GM19438 (cell line): ENCODE measurements around the gene CNTNAP5.

Experiments used
- ATAC-seq: cut with Tn5 transposase; IDR thresholded peaks from one replicate; pipeline ENCODE4 v1.9.1; 2021; ENCODE audit warnings: low read depth; ENCODE audit not compliant: unreplicated experiment

CNTNAP5 gene

GRCh38 chr2:124867247-124867646 lies 842.2 kb downstream of the CNTNAP5 start:
- no peak for ATAC-seq

DNA sequence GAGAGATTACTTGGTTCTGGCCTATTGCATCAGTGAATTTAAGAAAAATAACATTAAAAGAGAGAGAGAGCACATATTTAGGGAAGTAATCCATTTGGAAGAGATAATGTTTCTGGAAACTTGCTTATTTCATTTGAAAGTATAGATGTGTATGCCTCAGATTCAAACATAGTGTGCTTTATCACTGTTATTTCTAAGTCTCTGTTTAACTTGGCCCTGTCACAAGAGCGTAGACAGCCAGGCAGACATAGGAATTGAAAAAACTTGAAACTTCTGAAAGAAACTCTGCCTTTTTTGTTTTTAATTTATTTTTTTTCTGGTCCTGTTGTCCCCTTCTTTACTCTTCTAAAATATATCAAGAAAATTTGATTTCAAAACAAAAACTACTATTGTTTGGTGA lies 849.1 kb downstream of the CNTNAP5 start:
- ATAC-seq: no peak

GRCh38 chr2:124874676-124875075 lies 849.6 kb downstream of the CNTNAP5 start:
- ATAC-seq: no peak

GRCh38 chr2:124875627-124876244 lies 850.6 kb downstream of the CNTNAP5 start:
- ATAC-seq: no peak

DNA sequence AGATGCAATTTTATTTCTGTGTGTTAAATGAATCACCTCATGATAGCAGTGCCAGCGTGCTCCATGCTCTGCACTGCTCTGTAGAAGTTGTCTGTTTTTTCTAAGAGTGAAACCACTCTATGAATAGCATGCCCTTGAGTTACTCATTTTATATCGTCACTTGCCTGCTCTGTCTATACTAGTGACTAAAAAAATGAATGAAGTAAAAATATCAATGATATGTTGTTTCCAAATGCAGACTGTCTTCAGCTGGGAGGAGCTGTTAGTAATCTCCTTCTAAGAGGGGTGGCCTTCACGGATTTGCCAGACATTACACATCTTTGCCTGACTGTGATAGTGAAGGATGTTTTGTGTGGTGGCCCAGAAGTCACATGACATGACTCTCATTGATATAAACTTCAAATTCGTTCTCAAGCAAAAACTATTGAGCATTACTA lies 852.1 kb downstream of the CNTNAP5 start:
- ATAC-seq: no peak

DNA sequence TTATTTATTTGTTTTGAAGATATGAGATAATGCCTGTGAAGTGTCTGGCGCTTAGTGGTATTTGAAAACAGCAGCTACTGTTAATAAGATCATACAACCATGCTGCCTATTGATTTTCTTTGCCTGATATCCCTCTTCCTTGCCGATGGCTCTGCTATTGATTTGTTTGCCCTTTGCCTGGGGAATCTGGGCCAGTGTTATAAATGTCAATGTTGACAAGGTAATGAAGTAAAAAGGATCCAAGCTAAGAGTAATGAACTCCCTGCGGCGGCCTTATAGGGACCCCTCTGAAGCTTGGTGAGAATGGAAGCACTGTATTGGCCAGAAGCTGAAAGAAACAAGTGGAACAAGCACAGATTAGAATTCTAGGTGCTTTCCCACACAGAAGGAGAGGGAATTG lies 854.6 kb downstream of the CNTNAP5 start:
- ATAC-seq: no peak

DNA sequence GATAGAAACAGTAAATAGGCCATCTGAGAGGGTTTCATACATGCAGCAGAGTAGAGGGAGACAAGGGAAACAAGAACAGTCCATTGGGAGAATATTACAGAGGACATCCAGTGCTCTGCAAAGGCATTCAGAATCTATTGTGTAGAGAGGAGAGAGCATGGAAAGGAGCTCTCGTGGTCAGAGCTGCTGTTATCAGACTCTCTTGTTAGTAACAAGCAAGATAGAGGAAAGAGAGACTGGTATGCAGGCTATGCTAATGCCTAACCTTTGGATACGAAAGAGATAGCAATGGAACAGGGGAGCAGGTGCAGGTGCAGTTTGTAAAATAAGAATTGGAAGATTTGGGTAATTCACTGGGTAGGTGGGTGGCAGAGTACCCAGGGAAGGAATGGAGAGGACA lies 855.9 kb downstream of the CNTNAP5 start:
- ATAC-seq: no peak

DNA sequence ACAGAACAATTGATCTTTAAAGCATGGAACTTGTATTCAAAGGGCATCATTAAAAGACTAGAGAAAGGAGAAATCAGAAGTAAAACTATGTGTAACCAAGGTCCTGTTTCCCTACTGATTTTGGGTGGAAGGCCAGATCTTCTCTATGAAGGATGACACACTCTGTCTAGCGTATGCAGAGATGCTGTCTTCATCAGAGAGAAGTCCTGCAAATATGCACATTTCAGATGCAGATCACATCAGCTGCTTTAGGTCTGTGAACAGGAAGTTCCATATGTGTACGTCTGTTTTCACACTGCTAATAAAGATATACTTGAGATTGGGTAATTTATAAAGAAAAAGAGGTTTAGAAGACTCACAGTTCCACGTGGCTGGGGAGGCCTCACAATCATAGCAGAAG lies 857.3 kb downstream of the CNTNAP5 start:
- no peak for ATAC-seq

GRCh38 chr2:124883595-124883994 lies 858.5 kb downstream of the CNTNAP5 start:
- ATAC-seq: no peak

- no peak for ATAC-seq
Measured at GRCh38 chr2:124884315-124884714, 859.2 kb downstream of the CNTNAP5 start.

- no peak for ATAC-seq
Measured at GRCh38 chr2:124886216-124886615, 861.1 kb downstream of the CNTNAP5 start.

DNA sequence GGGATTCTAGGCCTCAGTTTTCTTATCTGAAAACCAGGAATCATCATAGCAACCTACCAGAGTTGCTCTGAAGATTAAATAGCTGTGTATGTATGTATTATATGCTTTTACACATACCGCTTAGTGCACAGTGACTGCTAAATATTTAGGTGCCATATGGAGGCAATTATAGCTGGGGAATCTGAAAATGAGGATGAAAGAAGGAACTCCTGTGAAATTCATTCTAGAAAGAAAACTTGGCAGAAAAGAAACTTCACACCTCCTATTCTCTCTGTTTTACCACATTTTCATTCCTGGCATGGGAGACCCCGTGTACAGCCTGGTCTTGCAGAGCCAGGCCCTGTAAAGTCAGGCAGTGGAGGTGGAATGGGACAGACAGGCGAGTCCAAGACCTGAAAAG lies 862.4 kb downstream of the CNTNAP5 start:
- no peak for ATAC-seq

DNA sequence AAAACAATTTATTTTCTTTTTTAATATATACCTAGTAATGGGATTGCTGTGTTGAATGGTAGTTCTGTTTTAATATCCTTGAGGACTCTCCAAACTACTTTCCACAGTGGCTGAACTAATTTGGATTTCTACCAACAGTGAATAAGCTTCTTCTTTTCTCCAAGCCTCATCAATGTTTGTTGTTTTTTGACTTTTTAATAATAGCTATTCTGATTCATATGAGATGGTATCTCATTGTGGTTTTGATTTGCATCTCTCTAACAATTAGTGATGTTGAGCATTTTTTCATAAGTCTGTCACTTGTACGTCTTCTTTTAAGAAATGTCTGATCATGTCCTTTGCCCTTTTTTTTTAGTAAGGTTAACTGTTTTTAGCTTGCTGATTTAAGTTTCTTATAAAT lies 863.3 kb downstream of the CNTNAP5 start:
- no peak for ATAC-seq

DNA sequence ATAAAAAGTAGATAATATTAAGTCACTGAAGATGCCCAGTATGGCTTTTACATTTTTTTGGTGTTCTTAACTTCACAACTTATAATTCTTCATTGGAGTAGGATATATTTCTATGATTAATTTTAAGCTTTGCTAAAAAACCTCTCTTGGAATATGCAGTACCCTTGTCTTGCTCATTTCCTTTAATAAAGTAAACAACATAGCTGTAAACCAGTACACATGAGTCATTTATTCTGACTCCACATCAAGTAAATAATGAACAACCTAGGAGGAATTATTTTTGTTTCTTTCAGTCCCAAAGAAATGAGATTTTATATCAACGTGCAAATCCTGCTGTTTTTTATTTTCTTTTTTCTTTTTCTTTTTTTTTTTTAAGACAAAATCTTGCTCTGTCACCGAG lies 869.1 kb downstream of the CNTNAP5 start:
- no peak for ATAC-seq

- no peak for ATAC-seq
Measured at GRCh38 chr2:124898827-124899226, 873.7 kb downstream of the CNTNAP5 start.

GRCh38 chr2:124908411-124908810 lies 883.3 kb downstream of the CNTNAP5 start:
- no peak for ATAC-seq

GRCh38 chr2:124911560-124911959 lies 886.5 kb downstream of the CNTNAP5 start:
- no peak for ATAC-seq

GRCh38 chr2:124913868-124914267 lies 888.8 kb downstream of the CNTNAP5 start:
- no peak for ATAC-seq

DNA sequence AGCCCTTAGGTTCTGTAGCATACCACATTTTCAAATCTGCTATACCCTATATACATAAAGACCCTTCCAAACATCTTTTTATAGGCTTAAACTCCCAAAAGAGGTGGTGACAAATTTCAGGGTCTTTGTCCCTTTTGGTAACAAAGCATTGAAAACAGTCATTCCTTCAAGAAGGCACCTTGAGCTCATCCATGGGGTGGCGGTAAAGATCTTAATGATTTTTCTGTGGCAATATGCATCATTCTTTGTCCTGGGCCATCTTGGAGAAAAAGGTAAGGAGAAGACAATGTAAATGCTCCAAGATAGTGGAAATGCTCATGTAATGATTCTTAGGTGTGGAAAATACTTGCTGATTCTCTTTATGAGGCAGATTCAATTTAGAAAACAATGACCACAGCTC lies 890.5 kb downstream of the CNTNAP5 start:
- no peak for ATAC-seq

DNA sequence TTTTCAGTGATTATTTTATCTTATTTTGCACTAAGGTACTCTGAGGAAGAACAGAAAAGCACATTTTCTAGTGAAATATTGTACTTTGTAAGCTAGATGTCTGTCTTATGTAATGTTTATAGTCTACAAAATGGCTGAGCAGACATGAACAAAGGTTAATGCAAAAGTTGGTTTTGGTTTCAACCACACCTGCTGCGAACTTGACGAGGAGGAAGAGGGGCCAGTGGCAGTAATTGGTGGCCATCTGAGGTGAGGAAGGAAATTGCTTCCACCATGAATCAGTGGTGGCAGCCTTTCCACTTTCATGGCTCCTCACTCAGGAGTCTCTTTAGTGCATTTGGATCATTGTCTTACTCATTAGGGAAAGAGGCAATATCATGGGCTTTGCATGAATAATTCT lies 894.2 kb downstream of the CNTNAP5 start:
- ATAC-seq: no peak

- no peak for ATAC-seq
Measured at GRCh38 chr2:124920448-124920847, 895.4 kb downstream of the CNTNAP5 start.

DNA sequence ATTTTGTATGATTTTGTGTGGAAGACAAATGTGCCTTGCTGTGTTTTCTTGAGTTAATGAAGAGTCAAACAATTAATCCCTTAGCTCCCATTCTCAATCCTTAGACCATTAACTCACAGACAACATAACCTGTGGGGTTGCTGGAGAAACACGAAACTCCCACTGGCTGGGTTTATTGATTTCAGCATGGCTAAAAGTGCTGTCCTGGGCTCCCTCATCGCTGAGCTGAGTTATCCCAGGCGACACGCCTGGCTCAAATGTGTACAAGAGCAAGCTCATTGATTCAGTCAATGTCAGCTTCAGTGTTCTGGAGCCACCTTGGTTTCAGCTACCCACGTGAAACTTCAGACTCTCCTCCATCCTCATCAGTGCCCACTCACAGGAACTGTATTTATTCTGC lies 896.1 kb downstream of the CNTNAP5 start:
- ATAC-seq: no peak

DNA sequence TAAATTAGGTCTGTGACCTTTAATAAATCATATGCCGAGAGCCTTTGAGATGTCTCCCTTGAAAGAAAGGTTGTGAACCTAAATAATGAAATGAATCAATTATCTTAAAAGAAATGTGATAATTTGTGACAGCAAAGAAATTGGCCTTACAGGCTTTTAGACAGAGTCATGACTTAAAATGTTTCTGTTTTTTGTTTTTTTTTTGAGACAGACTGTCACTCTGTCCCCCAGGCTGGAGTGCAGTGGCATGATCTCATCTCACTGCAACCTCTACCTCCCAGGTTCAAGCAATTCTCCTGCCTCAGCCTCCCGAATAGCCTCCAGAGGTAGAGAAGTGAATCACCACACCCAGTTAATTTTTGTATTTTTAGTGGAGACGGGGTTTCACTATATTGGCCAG lies 898.0 kb downstream of the CNTNAP5 start:
- ATAC-seq: no peak
